K562 (cell line): Measurements from ENCODE around the gene DTWD2. TPM values are rescaled to one million over a fixed set of nuclear protein-coding genes. Genes with fewer than 3 reads are reported as not detected.

Source experiments
- ATAC-seq: fragments of 200-7000 bp; cut with Tn5 transposase; 3 replicates; pipeline ENCODE4 v1.9.1; 2020; ENCODE audit warnings: moderate library complexity
- BruUV-seq: library from RNA; stranded (reverse); fragments of 400-500 nt; replicated peaks from 2 replicates; lab custom pipeline; 2021; lab: Mats Ljungman, UMichigan
- CTCF ChIA-PET: fragments of 300-600 bp; formaldehyde crosslinking; extraction: SDS; loops from one replicate; lab custom pipeline; 2021; ENCODE audit warnings: low intra/inter-chr PET ratio; lab: Yijun Ruan, JAX
- POLR2A ChIA-PET: fragments of 300-600, 350-650 bp; sonication (Branson Sonifier 250); formaldehyde crosslinking; extraction: SDS; loops from one replicate; lab custom pipeline; 2021; ENCODE audit warnings: antibody characterized with exemption, inconsistent platforms; lab: Yijun Ruan, JAX
- DNase-seq, 4 experiments: peaks; one replicate each; pipeline versions ENCODE4 v3.0.0 to v3.0.0-alpha.2; 2011 to 2018; ENCODE audit warnings: low spot score in 3 of 4, mixed read lengths in 3 of 4; ENCODE audit errors: extremely low read depth in 1 of 4
- FAIRE-seq: peaks from 2 replicates; lab custom pipeline; 2011; peaks lifted over from hg19 to GRCh38; lab: Jason Lieb, UNC
- H2AFZ ChIP-seq: 2 replicates; pipeline ENCODE4 v1.6.0; 2011; ENCODE audit warnings: low read depth, low read length, control low read depth, inconsistent platforms
- H3K27ac ChIP-seq: fragments of 200-600 bp; 3 replicates; pipeline ENCODE4 v1.8.0; 2011; ENCODE audit warnings: low read depth, mild to moderate bottlenecking, control low read depth, inconsistent platforms, low read length, moderate library complexity, mixed read lengths; ENCODE audit errors: extremely low read depth
- H3K27me3 ChIP-seq, 2 experiments: fragments of 300-600 bp in 1 of 2; 2 replicates in 1 of 2; 3 replicates in 1 of 2; pipeline versions ENCODE4 v1.6.0 to v1.8.0; 2011; ENCODE audit warnings: inconsistent platforms in 2 of 2, low read length in 2 of 2, mild to moderate bottlenecking in 1 of 2, mixed read lengths in 1 of 2, moderate library complexity in 1 of 2; ENCODE audit not compliant: control insufficient read depth in 2 of 2, insufficient read depth in 2 of 2
- H3K36me3 ChIP-seq: fragments of 300-600 bp; 3 replicates; pipeline ENCODE4 v1.8.0; 2011; ENCODE audit warnings: mild to moderate bottlenecking, low read length, inconsistent platforms; ENCODE audit not compliant: control insufficient read depth, insufficient read depth
- H3K4me1 ChIP-seq, 2 experiments: fragments of 200-600 bp in 1 of 2; replicated peaks in 1 of 2; 2 replicates in 1 of 2; 3 replicates in 1 of 2; pipeline versions ENCODE4 v1.5.1 to v1.8.0; 2011; ENCODE audit warnings: inconsistent platforms in 2 of 2, low read length in 2 of 2, mild to moderate bottlenecking in 1 of 2, mixed read lengths in 1 of 2, moderate library complexity in 1 of 2; ENCODE audit not compliant: control insufficient read depth in 2 of 2, insufficient read depth in 2 of 2
- H3K4me2 ChIP-seq: 2 replicates; pipeline ENCODE4 v1.6.1; 2011; ENCODE audit warnings: low read length, control low read depth, inconsistent platforms, mixed read lengths; ENCODE audit not compliant: insufficient read depth
- H3K4me3 ChIP-seq: fragments of 200-600 bp; sonication (generic), shearing (Covaris generic); 2 replicates; pipeline ENCODE4 v1.5.1; 2016; ENCODE audit warnings: control low read depth, inconsistent platforms
- H3K79me2 ChIP-seq: fragments of 200-600 bp; 3 replicates; pipeline ENCODE4 v1.8.0; 2011; ENCODE audit warnings: low read length, inconsistent platforms; ENCODE audit not compliant: control insufficient read depth, insufficient read depth
- H3K9ac ChIP-seq, 2 experiments: 2 replicates each; pipeline versions ENCODE4 v1.6.0 to v1.6.1; 2011; ENCODE audit warnings: low read depth in 2 of 2, low read length in 2 of 2, control low read depth in 1 of 2, inconsistent platforms in 1 of 2, mild to moderate bottlenecking in 1 of 2, mixed read lengths in 1 of 2; ENCODE audit not compliant: insufficient read depth in 1 of 2
- H3K9me1 ChIP-seq: one replicate; pipeline ENCODE4 v1.6.0; 2011; ENCODE audit warnings: inconsistent platforms, mild to moderate bottlenecking, low read length, moderate library complexity; ENCODE audit not compliant: control insufficient read depth, insufficient read depth
- H3K9me3 ChIP-seq: replicated peaks from 2 replicates; pipeline ENCODE4 v1.5.1; 2011; ENCODE audit warnings: low read depth, low read length, inconsistent platforms; ENCODE audit not compliant: control insufficient read depth, insufficient read depth
- H4K20me1 ChIP-seq: replicated peaks from 2 replicates; pipeline ENCODE4 v1.6.1; 2011; ENCODE audit warnings: low read length, inconsistent platforms, mixed read lengths; ENCODE audit not compliant: control insufficient read depth, insufficient read depth
- ADNP ChIP-seq: fragments of 200-800 bp; sonication (Bioruptor generic); IDR thresholded peaks from 2 replicates; pipeline ENCODE4 v1.6.1; 2016; ENCODE audit warnings: missing genetic modification characterization, missing compliant biosample characterization
- CCNT2 ChIP-seq: IDR thresholded peaks from 2 replicates; pipeline ENCODE4 v1.6.1; 2011; ENCODE audit warnings: borderline replicate concordance, low read depth, mild to moderate bottlenecking, moderate library complexity, mixed read lengths, low read length; ENCODE audit not compliant: insufficient read length; ENCODE audit errors: extremely low read depth
- EGR1 ChIP-seq: fragments of 450-650 bp; conservative IDR thresholded peaks from 2 replicates; pipeline ENCODE4 v1.6.1; 2017; ENCODE audit warnings: mild to moderate bottlenecking
- MYBL2 ChIP-seq, 2 experiments: fragments of 450-650 bp in 1 of 2; sonication (generic) in 1 of 2; formaldehyde crosslinking in 1 of 2; IDR thresholded peaks; 2 replicates each; pipeline versions ENCODE4 v1.6.1 to v1.8.1; 2017 to 2022; ENCODE audit warnings: borderline replicate concordance in 1 of 2, inconsistent platforms in 1 of 2, low read depth in 1 of 2, mild to moderate bottlenecking in 1 of 2, missing genetic modification reagents in 1 of 2, moderate library complexity in 1 of 2
- OTX1 ChIP-seq: fragments of 450-650 bp; formaldehyde crosslinking; IDR thresholded peaks from 2 replicates; pipeline ENCODE4 v1.4.0; 2022; ENCODE audit warnings: mild to moderate bottlenecking
- POLR2G ChIP-seq: fragments of 200-400 bp; formaldehyde crosslinking; IDR thresholded peaks from 2 replicates; pipeline ENCODE4 v1.6.1; 2017; ENCODE audit warnings: low read depth, mild to moderate bottlenecking, antibody characterized with exemption, low read length, moderate library complexity
- RBBP5 ChIP-seq: fragments of 200-600 bp; sonication (generic); IDR thresholded peaks from 2 replicates; pipeline ENCODE4 v1.6.1; 2012; ENCODE audit warnings: borderline replicate concordance, mild to moderate bottlenecking, low read length, control low read depth, inconsistent platforms; ENCODE audit not compliant: insufficient read depth, poor library complexity, severe bottlenecking
- SAFB2 ChIP-seq: fragments of 200-400 bp; formaldehyde crosslinking; IDR thresholded peaks from 2 replicates; pipeline ENCODE4 v1.6.1; 2018; ENCODE audit warnings: borderline replicate concordance, low read length, low read depth, moderate library complexity; ENCODE audit not compliant: severe bottlenecking
- THRAP3 ChIP-seq: fragments of 450-650 bp; IDR thresholded peaks from 2 replicates; pipeline ENCODE4 v1.6.1; 2016; ENCODE audit warnings: mild to moderate bottlenecking, inconsistent platforms, borderline replicate concordance
- ZNF197 ChIP-seq: fragments of 200-800 bp; sonication (Bioruptor generic); IDR thresholded peaks from 2 replicates; pipeline ENCODE4 v1.6.1; 2016; ENCODE audit warnings: low read depth, missing genetic modification characterization, missing compliant biosample characterization
- ZNF551 ChIP-seq: fragments of 250-450 bp; sonication (Bioruptor Pico); IDR thresholded peaks from 2 replicates; pipeline ENCODE4 v1.5.0; 2021; ENCODE audit warnings: mild to moderate bottlenecking, moderate library complexity
- ZNF780A ChIP-seq: fragments of 250-450 bp; sonication (Bioruptor Pico); IDR thresholded peaks from 2 replicates; pipeline ENCODE4 v1.5.0; 2021; ENCODE audit warnings: mild to moderate bottlenecking
- WGBS: fragments of 100-300 bp; shearing (Covaris generic); methylation state at CpG from one replicate; pipeline ENCODE4 v1.1.6; 2016; ENCODE audit warnings: low coverage, mixed read lengths; ENCODE audit not compliant: insufficient coverage; ENCODE audit errors: missing lambda C conversion rate; 5-methylcytosine and 5-hydroxymethylcytosine counted together
- in situ Hi-C: fragments of 300-500 bp; cut with MboI; formaldehyde crosslinking; loops from 4 replicates; pipeline ENCODE4 v1.15.0; 2018; ENCODE audit warnings: inconsistent platforms, mixed read lengths
- intact Hi-C: fragments of 100-400 bp; cut with micrococcal nuclease; formaldehyde crosslinking; loops from 2 replicates; pipeline ENCODE4 v1.14.2; 2022
- polyA plus RNA-seq, 8 experiments: library from polyadenylated mRNA; depleted of rRNA in 4 of 8; stranded (reverse) in 5 of 8; unstranded in 3 of 8; fragments of >200 nt; fragmentation: Nextera tagmentation in 2 of 8; fragmentation: Illumina TruSeq in 1 of 8; extraction: Ambion mirVana in 2 of 8; extraction: Trizol in 1 of 8; gene quantifications; 2 replicates each; pipeline versions ENCODE4 v1.2.1 to v1.2.3, GENCODE V29; 2011 to 2014; ENCODE audit warnings: inconsistent platforms in 1 of 8, missing spikeins in 1 of 8
- total RNA-seq, 7 experiments: library from RNA; depleted of rRNA in 6 of 7; stranded (reverse); fragments of >200 nt in 6 of 7; fragmentation: Illumina TruSeq in 2 of 7; extraction: Trizol in 2 of 7; gene quantifications; 2 replicates each; pipeline versions ENCODE4 v1.2.1 to v1.2.3, GENCODE V29; 2011 to 2021; ENCODE audit warnings: low replicate concordance in 1 of 7
- TF ChIP-seq, protein P1 (sequence below): fragments of 250-450 bp; sonication (Bioruptor Pico); IDR thresholded peaks from 2 replicates; pipeline ENCODE4 v1.4.0; 2020
- TF ChIP-seq, protein P2 (sequence below): IDR thresholded peaks from 2 replicates; pipeline ENCODE4 v1.6.1; 2016; ENCODE audit warnings: missing genetic modification characterization, missing compliant biosample characterization
- TF ChIP-seq, protein P3 (sequence below): fragments of 250-450 bp; sonication (Bioruptor Pico); IDR thresholded peaks from 2 replicates; pipeline ENCODE4 v1.4.0; 2020; ENCODE audit warnings: mild to moderate bottlenecking, moderate library complexity

DTWD2 gene
- total and polyA plus RNA-seq, 9 of the 15 experiments (the other 6 are each of a cell fraction or from before 2014, with no cell fraction given), result 0.99 to 10.8 (median 4.1) TPM

DNA sequence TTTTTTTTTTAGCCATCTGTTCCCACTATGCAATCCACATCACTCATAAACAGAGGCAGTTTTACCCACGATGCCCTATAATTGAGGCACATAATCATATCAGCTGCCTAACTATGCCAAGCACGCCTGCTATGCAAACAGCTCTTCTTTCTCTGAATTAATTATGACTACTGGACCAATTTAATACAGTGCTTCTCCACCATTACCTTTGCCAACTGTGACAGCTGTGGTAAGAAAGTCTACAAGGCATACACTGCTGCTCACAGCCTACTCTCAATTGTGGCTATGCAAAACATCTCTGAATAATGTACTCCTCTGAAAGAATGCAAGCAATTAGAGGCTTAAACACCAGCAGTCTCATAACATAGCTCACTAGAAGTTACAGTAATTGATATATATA, 97.1 kb downstream of the DTWD2 start:
- Histone ChIP-seq H3K79me2 (no peaks in the 10 kb centered on the region), H3K4me2 (no peak overlapping the region), H3K36me3 (no peaks in the 10 kb centered on the region), H3K4me1 (no peaks in the 10 kb centered on the region), H3K9me3 (no peaks in the 10 kb centered on the region), H3K27me3 (no peaks in the 10 kb centered on the region), H4K20me1 (no peaks in the 10 kb centered on the region), H2AFZ (no peak overlapping the region), H3K9me1 (no peaks in the 10 kb centered on the region), H3K4me3 (no peak overlapping the region), H3K9ac (no peak overlapping the region), H3K27ac (no peak overlapping the region)
- ATAC-seq, result no peak
- BruUV-seq, result no TSS peak
- ChIA-PET POLR2A (interaction anchor here (0.8 kb wide), 1 partner anchor 13 kb away, joined by 3 read pairs; no protein-coding TSS in a partner anchor), CTCF (no interaction called here)
- no peak for FAIRE-seq
- no peak for DNase-seq
- in situ Hi-C loops (no loop called here), intact Hi-C loops (no loop called here)
- 32% methylated on average over 2 of the region's 2 CpGs for WGBS
- TF ChIP-seq CCNT2 (no peak), POLR2G (no peak), OTX1 (CRISPR knock-in tag) (no peak), ADNP (tag) (no peak), ZNF780A (CRISPR knock-in tag) (no peak), RBBP5 (no peak), THRAP3 (no peak), SAFB2 (no peak), ZNF197 (CRISPR knock-in tag) (no peak), MYBL2 (IDR thresholded peaks at IDR 0.05; ENCODE audit: low read depth) (no peak), MYBL2 (CRISPR knock-in tag; IDR thresholded peaks at IDR 0.05; ENCODE audit: borderline replicate concordance) (no peak), ZNF551 (no peak), EGR1 (no peak)
- TF ChIP-seq, protein P1, sequence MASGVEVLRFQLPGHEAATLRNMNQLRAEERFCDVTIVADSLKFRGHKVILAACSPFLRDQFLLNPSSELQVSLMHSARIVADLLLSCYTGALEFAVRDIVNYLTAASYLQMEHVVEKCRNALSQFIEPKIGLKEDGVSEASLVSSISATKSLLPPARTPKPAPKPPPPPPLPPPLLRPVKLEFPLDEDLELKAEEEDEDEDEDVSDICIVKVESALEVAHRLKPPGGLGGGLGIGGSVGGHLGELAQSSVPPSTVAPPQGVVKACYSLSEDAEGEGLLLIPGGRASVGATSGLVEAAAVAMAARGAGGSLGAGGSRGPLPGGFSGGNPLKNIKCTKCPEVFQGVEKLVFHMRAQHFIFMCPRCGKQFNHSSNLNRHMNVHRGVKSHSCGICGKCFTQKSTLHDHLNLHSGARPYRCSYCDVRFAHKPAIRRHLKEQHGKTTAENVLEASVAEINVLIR (CRISPR knock-in tag), result no peak
- TF ChIP-seq, protein P2, sequence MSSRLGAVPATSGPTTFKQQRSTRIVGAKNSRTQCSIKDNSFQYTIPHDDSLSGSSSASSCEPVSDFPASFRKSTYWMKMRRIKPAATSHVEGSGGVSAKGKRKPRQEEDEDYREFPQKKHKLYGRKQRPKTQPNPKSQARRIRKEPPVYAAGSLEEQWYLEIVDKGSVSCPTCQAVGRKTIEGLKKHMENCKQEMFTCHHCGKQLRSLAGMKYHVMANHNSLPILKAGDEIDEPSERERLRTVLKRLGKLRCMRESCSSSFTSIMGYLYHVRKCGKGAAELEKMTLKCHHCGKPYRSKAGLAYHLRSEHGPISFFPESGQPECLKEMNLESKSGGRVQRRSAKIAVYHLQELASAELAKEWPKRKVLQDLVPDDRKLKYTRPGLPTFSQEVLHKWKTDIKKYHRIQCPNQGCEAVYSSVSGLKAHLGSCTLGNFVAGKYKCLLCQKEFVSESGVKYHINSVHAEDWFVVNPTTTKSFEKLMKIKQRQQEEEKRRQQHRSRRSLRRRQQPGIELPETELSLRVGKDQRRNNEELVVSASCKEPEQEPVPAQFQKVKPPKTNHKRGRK (tag), result no peak
- TF ChIP-seq, protein P3, sequence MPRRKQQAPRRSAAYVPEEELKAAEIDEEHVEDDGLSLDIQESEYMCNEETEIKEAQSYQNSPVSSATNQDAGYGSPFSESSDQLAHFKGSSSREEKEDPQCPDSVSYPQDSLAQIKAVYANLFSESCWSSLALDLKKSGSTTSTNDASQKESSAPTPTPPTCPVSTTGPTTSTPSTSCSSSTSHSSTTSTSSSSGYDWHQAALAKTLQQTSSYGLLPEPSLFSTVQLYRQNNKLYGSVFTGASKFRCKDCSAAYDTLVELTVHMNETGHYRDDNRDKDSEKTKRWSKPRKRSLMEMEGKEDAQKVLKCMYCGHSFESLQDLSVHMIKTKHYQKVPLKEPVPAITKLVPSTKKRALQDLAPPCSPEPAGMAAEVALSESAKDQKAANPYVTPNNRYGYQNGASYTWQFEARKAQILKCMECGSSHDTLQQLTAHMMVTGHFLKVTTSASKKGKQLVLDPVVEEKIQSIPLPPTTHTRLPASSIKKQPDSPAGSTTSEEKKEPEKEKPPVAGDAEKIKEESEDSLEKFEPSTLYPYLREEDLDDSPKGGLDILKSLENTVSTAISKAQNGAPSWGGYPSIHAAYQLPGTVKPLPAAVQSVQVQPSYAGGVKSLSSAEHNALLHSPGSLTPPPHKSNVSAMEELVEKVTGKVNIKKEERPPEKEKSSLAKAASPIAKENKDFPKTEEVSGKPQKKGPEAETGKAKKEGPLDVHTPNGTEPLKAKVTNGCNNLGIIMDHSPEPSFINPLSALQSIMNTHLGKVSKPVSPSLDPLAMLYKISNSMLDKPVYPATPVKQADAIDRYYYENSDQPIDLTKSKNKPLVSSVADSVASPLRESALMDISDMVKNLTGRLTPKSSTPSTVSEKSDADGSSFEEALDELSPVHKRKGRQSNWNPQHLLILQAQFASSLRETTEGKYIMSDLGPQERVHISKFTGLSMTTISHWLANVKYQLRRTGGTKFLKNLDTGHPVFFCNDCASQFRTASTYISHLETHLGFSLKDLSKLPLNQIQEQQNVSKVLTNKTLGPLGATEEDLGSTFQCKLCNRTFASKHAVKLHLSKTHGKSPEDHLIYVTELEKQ (CRISPR knock-in tag), result no peak
